Natural killer cell treated with Interleukin-12 subunit alpha and Interleukin-12 subunit beta and Interleukin-15 and Interleukin-18, amount 100 ng/mL, for 72 hours (primary cell): Measurements from ENCODE around the gene ACP6. TPM values are rescaled to one million over a fixed set of nuclear protein-coding genes. Genes with fewer than 3 reads are reported as not detected.

Experiments
- ATAC-seq, 2 donors: fragments of 150-1000 bp; cut with Tn5 transposase in 1 of 2; sonication (Bioruptor Pico), chemical (Tn5 transposase) in 1 of 2; 2 replicates each; pipeline ENCODE4 v1.10.0; 2021
- DNase-seq: peaks from one replicate; pipeline ENCODE4 v3.0.0; 2022; ENCODE audit warnings: low spot score
- H3K27ac Mint-ChIP-seq, 2 donors: 1 replicate in 1 of 2; 2 replicates in 1 of 2; pipeline ENCODE4 v1.8.0; 2022; ENCODE audit warnings: mixed read lengths in 2 of 2, mild to moderate bottlenecking in 1 of 2, moderate library complexity in 1 of 2
- H3K27me3 Mint-ChIP-seq, 2 donors: 1 replicate in 1 of 2; 2 replicates in 1 of 2; pipeline ENCODE4 v1.8.0; 2022; ENCODE audit warnings: mixed read lengths in 2 of 2
- H3K36me3 Mint-ChIP-seq: one replicate; pipeline ENCODE4 v1.8.0; 2022; ENCODE audit warnings: mixed read lengths
- H3K4me1 Mint-ChIP-seq, 2 donors: 1 replicate in 1 of 2; 2 replicates in 1 of 2; pipeline ENCODE4 v1.8.0; 2022; ENCODE audit warnings: low read depth in 2 of 2, mixed read lengths in 2 of 2, mild to moderate bottlenecking in 1 of 2
- H3K4me3 Mint-ChIP-seq: one replicate; pipeline ENCODE4 v1.8.0; 2022; ENCODE audit warnings: mixed read lengths
- H3K9me3 Mint-ChIP-seq: 2 replicates; pipeline ENCODE4 v1.8.0; 2022; ENCODE audit warnings: mixed read lengths
- total RNA-seq, 2 donors: library from RNA; stranded (reverse); gene quantifications; one replicate each; pipeline ENCODE4 v1.2.3, GENCODE V29; 2022

Gene ACP6
- total RNA-seq, 2 donors from 2014 or later = 4.7 to 13.2 TPM

DNA sequence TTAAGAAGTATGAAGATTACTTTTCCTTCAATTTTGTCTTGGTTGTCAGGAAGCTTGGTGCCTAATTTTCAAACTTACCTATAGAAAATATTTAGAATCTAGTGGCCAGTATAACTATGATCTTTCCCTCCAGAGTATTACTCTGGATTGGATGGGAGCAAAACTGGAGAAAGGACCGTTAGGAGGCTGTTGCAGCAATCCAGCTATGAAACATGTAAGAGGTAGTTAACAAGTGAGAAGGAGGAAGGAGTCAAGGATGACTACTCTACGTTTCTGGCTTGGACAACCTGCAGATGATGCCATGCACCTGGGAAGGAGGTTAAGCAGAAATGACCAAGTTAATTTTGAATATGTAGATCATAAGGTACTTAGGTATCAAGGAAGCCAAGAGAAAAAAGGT, 3.5 kb upstream of the ACP6 start:
- no peak for ATAC-seq
- peaks cover 5% of the 10 kb centered on the region for H3K36me3 Mint-ChIP-seq
- H3K4me3 Mint-ChIP-seq = no peak overlapping the region
- no peak overlapping the region for H3K27ac Mint-ChIP-seq
- DNase-seq = no peak
- peaks cover 11 to 16% of the 10 kb centered on the region in 2 donors for H3K27me3 Mint-ChIP-seq
- no peaks in the 10 kb centered on the region for H3K9me3 Mint-ChIP-seq
- H3K4me1 Mint-ChIP-seq = peaks cover 7 to 10% of the 10 kb centered on the region in 2 donors

DNA sequence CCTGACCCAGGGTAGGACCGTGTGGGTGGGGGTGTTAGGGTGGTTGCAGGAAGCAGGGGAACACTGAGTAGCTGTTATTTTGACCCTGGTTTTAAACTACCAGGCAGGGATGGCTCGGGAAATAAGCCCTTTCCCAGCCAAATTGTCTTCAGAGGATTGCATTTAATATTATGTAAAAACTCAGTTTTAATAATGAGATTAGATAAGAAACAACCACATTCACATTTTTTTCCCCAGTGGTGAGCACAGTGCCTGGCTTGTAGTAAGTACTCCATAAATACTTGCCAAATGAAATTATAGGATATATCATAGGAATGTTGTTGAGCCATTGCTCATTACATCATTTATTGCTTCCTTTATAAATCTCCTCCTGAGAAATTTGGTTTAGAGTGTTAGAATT, 3.1 kb upstream of the ACP6 start:
- DNase-seq = no peak
- peaks cover 5% of the 10 kb centered on the region for H3K36me3 Mint-ChIP-seq
- H3K4me1 Mint-ChIP-seq = peaks cover 8 to 11% of the 10 kb centered on the region in 2 donors
- H3K27ac Mint-ChIP-seq = no peak overlapping the region
- H3K4me3 Mint-ChIP-seq = no peak overlapping the region
- H3K27me3 Mint-ChIP-seq = peaks cover 11 to 16% of the 10 kb centered on the region in 2 donors
- H3K9me3 Mint-ChIP-seq = no peaks in the 10 kb centered on the region
- ATAC-seq = no peak

DNA sequence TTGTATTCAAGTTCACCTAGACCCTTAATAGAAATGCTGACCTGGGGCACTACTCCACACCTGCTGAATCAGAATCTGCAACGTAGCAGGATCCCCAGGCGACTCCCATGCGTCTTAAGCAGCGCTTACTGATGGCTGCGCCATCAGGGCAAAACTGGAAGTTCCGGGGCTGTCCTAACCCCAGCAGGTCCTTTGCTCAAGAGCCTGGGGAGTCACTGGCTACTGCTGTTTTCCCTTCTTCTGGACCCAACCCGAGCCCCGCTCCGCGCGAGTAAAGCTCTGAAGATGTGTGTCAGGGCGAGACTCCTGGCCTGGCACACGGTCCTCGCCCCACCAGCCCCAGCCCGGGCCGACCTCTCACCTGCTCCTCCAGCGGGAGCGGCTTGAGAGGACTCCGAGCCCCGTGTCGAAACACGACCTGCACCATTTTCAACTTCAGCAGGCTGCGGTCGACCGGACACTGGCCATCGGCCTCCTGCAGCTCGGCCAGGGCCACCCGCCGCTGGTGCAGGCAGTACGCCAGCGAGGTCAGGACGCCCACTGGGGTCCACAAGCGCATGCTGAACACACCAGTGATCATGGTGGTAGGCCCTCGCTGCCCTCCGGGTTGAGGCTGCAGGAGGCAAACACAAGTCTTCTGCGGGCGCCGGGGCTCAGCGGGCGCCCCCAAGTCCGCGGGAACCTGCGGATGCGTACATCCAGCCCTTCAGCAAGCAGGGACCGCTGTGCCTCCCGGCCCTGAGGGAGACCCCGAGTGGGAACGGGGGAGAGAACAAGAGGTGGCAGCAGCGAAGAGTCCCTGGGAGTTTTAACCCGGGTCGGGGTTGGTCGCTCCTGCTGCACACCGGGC, 630 bp downstream of the ACP6 start:
- DNase-seq (no peak), ATAC-seq (peak; percentile 50 to 51)
- Mint-ChIP-seq H3K4me3 (peak overlapping the region; percentile 94), H3K9me3 (no peaks in the 10 kb centered on the region), H3K4me1 (peaks cover 8 to 11% of the 10 kb centered on the region in 2 donors), H3K27me3 (peaks cover 11% of the 10 kb centered on the region in 2 donors), H3K36me3 (no peaks in the 10 kb centered on the region), H3K27ac (peak overlapping the region; percentile 54 to 70)

- Mint-ChIP-seq H3K4me1 (peaks cover 8 to 16% of the 10 kb centered on the region in 2 donors), H3K36me3 (no peaks in the 10 kb centered on the region), H3K27me3 (peaks cover 0 to 3% of the 10 kb centered on the region in 2 donors), H3K9me3 (no peaks in the 10 kb centered on the region), H3K27ac (no peak overlapping the region), H3K4me3 (no peak overlapping the region)
- ATAC-seq (no peak), DNase-seq (no peak)
Measured at GRCh38 chr1:147665521-147665920, 4.8 kb downstream of the ACP6 start.

DNA sequence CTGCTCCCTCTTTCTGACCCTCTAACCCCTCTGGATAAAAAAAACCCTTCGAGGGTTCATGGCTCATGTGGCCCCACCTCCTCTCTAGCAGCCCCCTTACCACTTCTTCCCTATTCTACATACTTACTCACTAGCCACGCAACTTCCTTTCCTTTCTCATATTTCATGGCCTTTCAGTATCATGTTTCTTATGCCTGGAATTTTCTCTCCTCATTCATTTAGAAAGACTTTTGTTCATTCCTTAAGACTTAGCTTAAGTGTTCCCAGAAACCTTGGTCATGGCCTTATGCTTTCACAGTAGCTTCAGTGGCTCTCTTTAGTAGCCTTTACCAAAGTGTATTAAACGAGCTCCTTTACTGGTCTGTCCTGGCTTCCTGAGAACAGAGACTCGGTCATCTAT, 6.1 kb downstream of the ACP6 start:
- ATAC-seq (no peak), DNase-seq (no peak)
- peaks cover 5 to 11% of the 10 kb centered on the region in 2 donors for H3K4me1 Mint-ChIP-seq
- H3K36me3 Mint-ChIP-seq = no peaks in the 10 kb centered on the region
- H3K9me3 Mint-ChIP-seq = no peaks in the 10 kb centered on the region
- peaks cover 0 to 3% of the 10 kb centered on the region in 2 donors for H3K27me3 Mint-ChIP-seq
- no peak overlapping the region for H3K27ac Mint-ChIP-seq
- no peak overlapping the region for H3K4me3 Mint-ChIP-seq

GRCh38 chr1:147654511-147654910, 15.8 kb downstream of the ACP6 start:
- no peaks in the 10 kb centered on the region for H3K27me3 Mint-ChIP-seq
- peaks cover 0 to 2% of the 10 kb centered on the region in 2 donors for H3K4me1 Mint-ChIP-seq
- no peaks in the 10 kb centered on the region for H3K36me3 Mint-ChIP-seq
- H3K27ac Mint-ChIP-seq = no peak overlapping the region
- no peak for ATAC-seq
- no peak for DNase-seq
- H3K9me3 Mint-ChIP-seq = no peaks in the 10 kb centered on the region
- H3K4me3 Mint-ChIP-seq = no peak overlapping the region

DNA sequence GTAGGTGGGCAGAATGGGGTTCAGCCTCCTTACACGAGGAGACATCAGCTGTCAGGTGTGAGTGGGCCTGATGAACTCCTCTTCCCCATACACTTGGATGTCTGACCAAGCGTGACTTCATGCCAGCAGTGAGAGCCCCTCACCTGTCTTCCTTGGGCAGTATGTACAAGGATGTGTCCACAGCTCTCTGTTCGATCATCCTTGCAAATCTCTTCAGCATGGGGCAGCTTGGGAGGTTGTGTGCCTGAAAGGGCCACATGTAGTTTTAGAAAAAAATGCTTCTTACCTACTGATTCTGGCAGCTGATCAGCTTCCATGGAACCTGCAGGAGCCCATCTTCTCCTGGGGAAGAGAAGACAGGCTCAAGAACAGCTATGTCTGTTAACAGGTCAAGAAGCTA, 18.0 kb downstream of the ACP6 start:
- ATAC-seq = no peak
- no peak overlapping the region for H3K27ac Mint-ChIP-seq
- no peak for DNase-seq
- H3K27me3 Mint-ChIP-seq = no peaks in the 10 kb centered on the region
- no peaks in the 10 kb centered on the region for H3K36me3 Mint-ChIP-seq
- no peak overlapping the region for H3K4me3 Mint-ChIP-seq
- no peaks in the 10 kb centered on the region for H3K9me3 Mint-ChIP-seq
- peaks cover 15 to 24% of the 10 kb centered on the region in 2 donors for H3K4me1 Mint-ChIP-seq

- peaks cover 21 to 33% of the 10 kb centered on the region in 2 donors for H3K4me1 Mint-ChIP-seq
- DNase-seq (no peak), ATAC-seq (no peak)
- no peaks in the 10 kb centered on the region for H3K27me3 Mint-ChIP-seq
- H3K27ac Mint-ChIP-seq = peak overlapping the region in 1 of 2 donors; percentile 14
- H3K4me3 Mint-ChIP-seq = no peak overlapping the region
- no peaks in the 10 kb centered on the region for H3K36me3 Mint-ChIP-seq
- H3K9me3 Mint-ChIP-seq = no peaks in the 10 kb centered on the region
Measured at GRCh38 chr1:147651466-147651865, 18.9 kb downstream of the ACP6 start.

GRCh38 chr1:147648933-147649332, 21.4 kb downstream of the ACP6 start:
- Mint-ChIP-seq H3K27ac (peak overlapping the region; percentile 42 to 74), H3K4me3 (peak overlapping the region; percentile 65), H3K4me1 (peaks cover 32 to 53% of the 10 kb centered on the region in 2 donors), H3K9me3 (no peaks in the 10 kb centered on the region), H3K27me3 (no peaks in the 10 kb centered on the region), H3K36me3 (peaks cover 6% of the 10 kb centered on the region)
- DNase-seq (no peak), ATAC-seq (peak; percentile 58 to 71)

- ATAC-seq (peak; percentile 89 to 91), DNase-seq (no peak)
- Mint-ChIP-seq H3K36me3 (peaks cover 6% of the 10 kb centered on the region), H3K27ac (peak overlapping the region; percentile 42 to 74), H3K9me3 (no peaks in the 10 kb centered on the region), H3K4me3 (peak overlapping the region; percentile 65), H3K4me1 (peaks cover 32 to 53% of the 10 kb centered on the region in 2 donors), H3K27me3 (no peaks in the 10 kb centered on the region)
Measured at GRCh38 chr1:147647796-147648633, 22.3 kb downstream of the ACP6 start.

DNA sequence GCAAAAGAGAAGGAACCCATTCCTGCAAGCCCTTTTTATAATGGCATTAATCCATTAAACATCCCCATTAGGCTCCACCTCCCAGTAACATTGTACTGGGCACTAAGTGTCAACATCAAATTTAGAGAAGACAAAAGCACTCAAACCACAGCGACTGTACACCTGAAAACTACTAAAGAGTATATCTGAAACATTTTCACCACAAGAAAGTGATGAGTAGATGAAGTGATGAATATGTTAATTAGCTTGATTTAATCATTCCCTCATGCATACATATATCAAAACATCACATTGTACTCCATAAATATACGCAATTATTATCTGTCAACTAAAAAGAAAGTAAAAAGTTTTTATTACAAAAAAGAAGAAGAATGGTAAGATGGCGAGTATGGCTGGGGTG, 26.4 kb downstream of the ACP6 start:
- Mint-ChIP-seq H3K36me3 (peaks cover 6% of the 10 kb centered on the region), H3K9me3 (no peaks in the 10 kb centered on the region), H3K27me3 (no peaks in the 10 kb centered on the region), H3K27ac (no peak overlapping the region), H3K4me3 (no peak overlapping the region), H3K4me1 (peaks cover 33 to 50% of the 10 kb centered on the region in 2 donors)
- DNase-seq (no peak), ATAC-seq (no peak)

DNA sequence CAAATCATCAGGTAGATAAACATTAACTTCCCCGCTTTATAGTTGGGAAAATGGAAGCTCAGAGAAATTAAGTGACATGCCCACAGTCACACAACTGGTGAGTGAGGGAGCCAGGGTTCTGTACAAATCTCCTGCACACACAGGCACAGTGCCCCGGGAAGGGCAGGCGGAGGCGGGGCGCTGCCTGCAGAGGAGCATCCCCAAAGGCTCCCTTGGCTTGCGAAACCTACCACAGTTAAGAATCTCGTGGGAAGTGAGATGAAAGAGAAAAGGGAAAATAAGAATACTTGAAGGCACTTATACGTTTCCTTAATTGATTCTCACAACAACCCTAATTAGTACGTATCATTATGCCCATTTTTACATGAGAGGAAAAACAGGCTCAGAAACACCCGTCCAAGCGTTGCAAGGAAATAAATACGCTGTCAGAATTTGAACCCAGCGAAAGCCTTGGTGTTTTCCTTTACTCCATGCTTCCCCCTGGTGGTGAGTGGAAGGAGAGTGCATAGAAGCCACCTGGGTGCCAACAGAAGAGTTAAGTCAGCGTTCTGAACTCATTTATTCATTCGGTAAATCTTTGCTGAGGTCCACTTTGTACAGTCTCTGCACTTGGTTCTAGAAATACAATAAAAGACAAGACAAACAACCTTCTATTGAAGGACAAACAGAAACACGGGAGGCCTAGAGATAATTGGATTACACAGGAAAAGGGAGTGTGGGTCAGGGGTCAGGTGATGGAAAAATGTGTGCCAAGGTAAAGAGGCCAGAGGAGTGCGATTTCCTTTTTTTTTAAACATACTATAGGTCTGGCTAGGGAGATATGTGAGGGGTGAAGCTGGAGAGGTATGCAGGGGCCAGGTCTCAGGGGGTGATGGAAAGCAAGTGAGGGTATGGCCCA, 28.4 kb downstream of the ACP6 start:
- H3K27me3 Mint-ChIP-seq = no peaks in the 10 kb centered on the region
- H3K4me1 Mint-ChIP-seq = peaks cover 18 to 30% of the 10 kb centered on the region in 2 donors
- ATAC-seq (no peak), DNase-seq (no peak)
- H3K27ac Mint-ChIP-seq = peak overlapping the region in 1 of 2 donors; percentile 66
- peaks cover 6% of the 10 kb centered on the region for H3K36me3 Mint-ChIP-seq
- H3K4me3 Mint-ChIP-seq = no peak overlapping the region
- H3K9me3 Mint-ChIP-seq = no peaks in the 10 kb centered on the region

DNA sequence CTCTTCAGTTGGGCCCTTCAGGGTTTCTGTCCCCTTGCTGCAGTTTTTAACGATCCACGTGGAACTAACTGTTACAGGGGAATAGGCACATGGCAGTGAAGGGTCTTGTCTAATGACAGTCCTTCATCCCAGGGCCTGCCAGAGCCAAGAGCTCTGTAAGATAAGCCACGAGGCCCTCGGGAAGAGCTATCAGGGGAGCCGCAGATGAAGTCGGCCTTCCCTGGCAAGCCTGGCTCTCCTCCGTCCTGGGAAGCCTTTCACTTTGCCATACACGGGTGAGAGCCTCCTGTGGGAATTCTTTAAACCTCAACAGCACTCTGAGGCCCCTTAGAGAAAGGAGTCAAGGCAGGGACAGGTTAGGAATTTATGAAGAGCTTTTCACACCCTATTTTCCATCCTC, 29.0 kb downstream of the ACP6 start:
- H3K4me3 Mint-ChIP-seq = no peak overlapping the region

More for the DNA sequence above, 29.0 kb downstream of the ACP6 start:
- Mint-ChIP-seq H3K36me3 (peaks cover 6% of the 10 kb centered on the region), H3K27me3 (no peaks in the 10 kb centered on the region), H3K4me1 (peaks cover 13 to 23% of the 10 kb centered on the region in 2 donors), H3K9me3 (no peaks in the 10 kb centered on the region), H3K27ac (no peak overlapping the region)
- no peak for DNase-seq
- ATAC-seq = no peak
